Neural progenitor cell (in vitro differentiated cells): ENCODE measurements around the gene SLC25A1. TPM values are rescaled to one million over a fixed set of nuclear protein-coding genes. Genes with fewer than 3 reads are reported as not detected.

Experiments used
- DNase-seq: peaks from one replicate; pipeline ENCODE4 v3.0.0-alpha.2; 2016; ENCODE audit warnings: low spot score
- H2AFZ ChIP-seq: fragments of 200-600 bp; sonication (generic); replicated peaks from 2 replicates; pipeline ENCODE4 v1.6.1; 2016; ENCODE audit warnings: antibody characterized with exemption
- H3F3A ChIP-seq: fragments of 200-600 bp; sonication (generic); 2 replicates; pipeline ENCODE4 v1.6.1; 2016; ENCODE audit warnings: antibody characterized with exemption, low read depth
- H3K27ac ChIP-seq: fragments of 200-600 bp; sonication (generic); 2 replicates; pipeline ENCODE4 v1.5.1; 2016; ENCODE audit warnings: mild to moderate bottlenecking
- H3K27me3 ChIP-seq: fragments of 200-600 bp; sonication (generic); 2 replicates; pipeline ENCODE4 v1.6.1; 2016; ENCODE audit warnings: mild to moderate bottlenecking, moderate library complexity
- H3K36me3 ChIP-seq: fragments of 200-600 bp; sonication (generic); 2 replicates; pipeline ENCODE4 v1.5.1; 2016
- H3K4me1 ChIP-seq: fragments of 200-600 bp; sonication (generic); 2 replicates; pipeline ENCODE4 v1.6.1; 2016; ENCODE audit warnings: mixed run types
- H3K4me2 ChIP-seq: fragments of 200-600 bp; sonication (generic); 2 replicates; pipeline ENCODE4 v1.6.1; 2016
- H3K4me3 ChIP-seq: fragments of 200-600 bp; sonication (generic); 2 replicates; pipeline ENCODE4 v1.5.1; 2016
- H3K79me2 ChIP-seq: fragments of 200-600 bp; sonication (generic); 2 replicates; pipeline ENCODE4 v1.6.1; 2016; ENCODE audit warnings: low read depth
- H3K9ac ChIP-seq: fragments of 200-600 bp; sonication (generic); 2 replicates; pipeline ENCODE4 v1.6.1; 2016
- H3K9me3 ChIP-seq: fragments of 200-600 bp; sonication (generic); 2 replicates; pipeline ENCODE4 v1.5.1; 2016; ENCODE audit warnings: low read depth
- H4K20me1 ChIP-seq: fragments of 200-600 bp; sonication (generic); 2 replicates; pipeline ENCODE4 v1.6.1; 2016; ENCODE audit warnings: low read depth
- H3K27ac Mint-ChIP-seq: 3 replicates; pipeline ENCODE4 v1.8.0; 2021; ENCODE audit warnings: mixed read lengths
- H3K27me3 Mint-ChIP-seq: 2 replicates; pipeline ENCODE4 v1.8.0; 2022; ENCODE audit warnings: low read depth, mild to moderate bottlenecking, inconsistent platforms, moderate library complexity, mixed read lengths; ENCODE audit not compliant: insufficient read depth
- H3K36me3 Mint-ChIP-seq: 3 replicates; pipeline ENCODE4 v1.8.0; 2021; ENCODE audit warnings: mixed read lengths
- H3K4me1 Mint-ChIP-seq: 3 replicates; pipeline ENCODE4 v1.8.0; 2021; ENCODE audit warnings: mixed read lengths
- H3K4me3 Mint-ChIP-seq: 3 replicates; pipeline ENCODE4 v1.8.0; 2021; ENCODE audit warnings: mild to moderate bottlenecking, moderate library complexity, mixed read lengths
- H3K9me3 Mint-ChIP-seq: 3 replicates; pipeline ENCODE4 v1.8.0; 2020; ENCODE audit warnings: mixed read lengths
- CTCF ChIP-seq: fragments of 200-600 bp; sonication (generic); IDR thresholded peaks from 2 replicates; pipeline ENCODE4 v1.5.1; 2017; ENCODE audit warnings: antibody characterized with exemption, mild to moderate bottlenecking
- EZH2 ChIP-seq: fragments of 200-600 bp; sonication (generic); IDR thresholded peaks from 2 replicates; pipeline ENCODE4 v1.6.1; 2017; ENCODE audit warnings: antibody characterized with exemption, mild to moderate bottlenecking, moderate library complexity
- EZH2phosphoT487 ChIP-seq: fragments of 200-600 bp; sonication (generic); IDR thresholded peaks from 2 replicates; pipeline ENCODE4 v1.6.1; 2017; ENCODE audit warnings: antibody characterized with exemption
- total RNA-seq: library from RNA; depleted of rRNA; stranded (reverse); fragments of >200 nt; gene quantifications from 2 replicates; pipeline ENCODE4 v1.2.3, GENCODE V29; 2015; ENCODE audit warnings: low replicate concordance

SLC25A1 gene
- total RNA-seq, 1 donor from 2014 or later = 28.6 TPM

- H3K79me2 ChIP-seq = no peaks in the 10 kb centered on the region
- no peak overlapping the region for H3K27ac ChIP-seq
- no peak overlapping the region for H3K4me3 ChIP-seq
- no peaks in the 10 kb centered on the region for H3K36me3 ChIP-seq
- peaks cover 4% of the 10 kb centered on the region for H3K27me3 Mint-ChIP-seq
- peaks cover 20% of the 10 kb centered on the region for H3K36me3 Mint-ChIP-seq
- no peaks in the 10 kb centered on the region for H3K27me3 ChIP-seq
- H3K4me2 ChIP-seq = no peak overlapping the region
- H3F3A ChIP-seq = no peaks in the 10 kb centered on the region
- H3K4me3 Mint-ChIP-seq = no peak overlapping the region
- no peak for TF ChIP-seq EZH2
- no peak for TF ChIP-seq EZH2phosphoT487
- TF ChIP-seq CTCF = no peak
- H2AFZ ChIP-seq = no peak overlapping the region
- H3K27ac Mint-ChIP-seq = no peak overlapping the region
- H3K4me1 Mint-ChIP-seq = no peaks in the 10 kb centered on the region
- no peaks in the 10 kb centered on the region for H3K9me3 ChIP-seq
- H3K9me3 Mint-ChIP-seq = no peaks in the 10 kb centered on the region
- DNase-seq = no peak
- H3K4me1 ChIP-seq = no peaks in the 10 kb centered on the region
- no peaks in the 10 kb centered on the region for H4K20me1 ChIP-seq
- H3K9ac ChIP-seq = no peak overlapping the region
Observed at GRCh38 chr22:19134874-19135273, 43.7 kb downstream of the SLC25A1 start.

DNA sequence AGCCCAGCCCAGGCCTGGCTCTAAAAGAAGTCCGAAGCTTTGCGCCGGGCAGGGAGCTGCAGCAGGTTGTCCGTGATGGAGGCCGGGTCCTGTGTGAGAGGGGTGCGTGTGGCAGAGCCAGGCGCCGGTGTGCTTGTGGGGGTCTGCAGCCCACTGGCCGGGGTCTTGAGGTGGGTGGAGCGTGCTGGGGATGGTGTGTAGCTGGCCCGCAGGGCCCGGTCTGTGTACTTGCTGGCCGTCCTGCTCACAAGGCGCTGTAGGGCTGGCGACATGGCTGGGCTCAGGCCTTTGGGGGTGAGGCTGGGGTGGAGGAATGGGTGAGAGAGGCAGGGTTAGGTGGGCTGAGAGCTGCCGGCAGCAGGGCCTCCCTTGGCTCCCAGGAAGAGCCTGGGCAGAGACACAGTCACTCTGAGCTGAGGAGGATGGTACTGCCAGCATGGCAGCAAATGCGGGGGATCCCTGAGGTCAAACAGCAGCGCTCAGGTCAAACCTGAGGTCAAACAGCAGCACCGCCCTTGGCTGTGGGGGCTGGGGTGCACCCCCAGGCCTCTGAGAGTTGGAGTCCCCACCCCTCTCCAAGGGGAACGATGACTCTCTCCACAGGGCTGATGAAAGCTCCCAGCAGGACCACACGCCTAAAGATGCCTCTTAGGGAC lies 44.2 kb downstream of the SLC25A1 start:
- H3K4me2 ChIP-seq = no peak overlapping the region
- H3K4me1 ChIP-seq = no peaks in the 10 kb centered on the region
- no peaks in the 10 kb centered on the region for H4K20me1 ChIP-seq
- no peak for DNase-seq
- Mint-ChIP-seq H3K4me3 (no peak overlapping the region), H3K9me3 (no peaks in the 10 kb centered on the region), H3K27ac (no peak overlapping the region), H3K27me3 (peaks cover 4% of the 10 kb centered on the region), H3K36me3 (peaks cover 14% of the 10 kb centered on the region), H3K4me1 (no peaks in the 10 kb centered on the region)
- no peaks in the 10 kb centered on the region for H3K36me3 ChIP-seq
- H3K27ac ChIP-seq = no peak overlapping the region
- TF ChIP-seq CTCF (no peak), EZH2 (no peak), EZH2phosphoT487 (no peak)
- no peak overlapping the region for H2AFZ ChIP-seq
- no peak overlapping the region for H3K9ac ChIP-seq
- no peak overlapping the region for H3K4me3 ChIP-seq
- H3K9me3 ChIP-seq = no peaks in the 10 kb centered on the region
- no peaks in the 10 kb centered on the region for H3F3A ChIP-seq
- H3K27me3 ChIP-seq = no peaks in the 10 kb centered on the region
- no peaks in the 10 kb centered on the region for H3K79me2 ChIP-seq

DNA sequence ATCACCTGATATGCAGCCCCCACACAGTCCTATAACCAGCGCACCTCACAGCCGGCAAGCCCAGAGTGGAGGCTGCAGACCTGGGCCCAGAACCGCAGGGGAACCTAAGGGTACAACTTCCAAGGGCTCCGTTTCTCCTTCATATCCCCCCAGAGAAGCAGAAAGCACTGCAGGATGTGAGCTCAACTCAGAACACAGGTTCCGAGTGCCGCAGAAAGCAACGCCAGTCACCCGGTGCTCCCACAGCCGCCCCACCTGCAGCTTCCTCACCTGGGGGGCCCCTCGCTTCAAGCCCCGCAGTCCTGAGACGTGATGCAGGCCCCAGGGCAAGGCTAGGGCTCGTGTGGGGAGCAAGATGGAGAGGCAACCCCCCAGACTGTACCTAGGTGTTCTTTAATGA lies 45.0 kb downstream of the SLC25A1 start:
- TF ChIP-seq EZH2phosphoT487 (no peak), EZH2 (no peak), CTCF (no peak)
- peaks cover 7% of the 10 kb centered on the region for H3K27me3 Mint-ChIP-seq
- H2AFZ ChIP-seq = no peak overlapping the region
- H3K4me1 Mint-ChIP-seq = no peaks in the 10 kb centered on the region
- no peaks in the 10 kb centered on the region for H3K9me3 Mint-ChIP-seq
- H3F3A ChIP-seq = no peaks in the 10 kb centered on the region
- no peak overlapping the region for H3K27ac ChIP-seq
- peaks cover 14% of the 10 kb centered on the region for H3K36me3 Mint-ChIP-seq
- H3K27ac Mint-ChIP-seq = no peak overlapping the region
- no peak overlapping the region for H3K9ac ChIP-seq
- H3K4me3 Mint-ChIP-seq = no peak overlapping the region
- no peaks in the 10 kb centered on the region for H3K9me3 ChIP-seq
- H3K4me3 ChIP-seq = no peak overlapping the region
- no peaks in the 10 kb centered on the region for H3K79me2 ChIP-seq
- H3K27me3 ChIP-seq = no peaks in the 10 kb centered on the region
- no peaks in the 10 kb centered on the region for H3K4me1 ChIP-seq
- no peaks in the 10 kb centered on the region for H4K20me1 ChIP-seq
- DNase-seq = no peak
- no peaks in the 10 kb centered on the region for H3K36me3 ChIP-seq
- no peak overlapping the region for H3K4me2 ChIP-seq
